AG09309 (cell line): Measurements from ENCODE around the gene ADAM33.
A peak's percentile ranks its signal among the peaks of the same experiment; 100 is the strongest.

Experiments used
- DNase-seq: peaks from one replicate; pipeline ENCODE4 v3.0.0-alpha.2; 2010; ENCODE audit warnings: low read depth
- H3K4me3 ChIP-seq: 2 replicates; pipeline ENCODE4 v1.5.1; 2011; ENCODE audit warnings: mild to moderate bottlenecking, low read depth, low read length, moderate library complexity; ENCODE audit not compliant: control insufficient read depth
- TF ChIP-seq, protein P1 (sequence below): IDR thresholded peaks from 2 replicates; pipeline ENCODE4 v1.5.1; 2011; ENCODE audit warnings: mild to moderate bottlenecking, low read depth, low read length, inconsistent platforms; ENCODE audit not compliant: insufficient read depth, control insufficient read depth; ENCODE audit errors: missing control alignments

The ADAM33 gene

DNA sequence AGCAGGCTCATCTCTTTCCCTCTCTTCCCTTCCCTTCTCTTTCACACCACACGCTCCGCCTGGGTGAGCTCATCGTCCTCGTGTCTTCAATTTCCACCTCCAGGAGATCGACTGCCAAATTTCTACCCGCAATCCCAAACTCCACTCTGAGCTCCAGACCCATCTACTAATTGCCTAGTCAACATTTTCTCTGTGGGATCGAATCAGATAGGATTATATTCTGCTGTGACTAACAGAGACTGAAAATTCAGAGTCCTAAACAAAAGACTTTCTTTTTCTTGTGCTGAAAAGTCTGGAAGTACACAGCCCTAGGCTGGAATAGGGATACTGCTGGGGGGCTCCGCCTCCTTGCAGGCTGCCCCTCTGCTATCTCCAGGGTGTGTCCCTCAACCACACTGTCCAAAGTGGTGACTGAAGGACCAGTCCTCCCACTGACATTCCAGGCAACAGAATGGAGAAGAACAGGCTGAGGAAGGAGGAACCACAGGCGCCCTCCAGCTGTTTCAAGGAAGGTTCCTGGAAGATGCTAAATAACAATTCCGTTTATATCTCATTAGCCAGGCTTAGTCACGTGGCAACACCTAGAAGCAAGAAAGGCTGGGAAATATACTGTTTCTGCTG lies 45.7 kb upstream of the ADAM33 start:
- DNase-seq, result no peak

DNA sequence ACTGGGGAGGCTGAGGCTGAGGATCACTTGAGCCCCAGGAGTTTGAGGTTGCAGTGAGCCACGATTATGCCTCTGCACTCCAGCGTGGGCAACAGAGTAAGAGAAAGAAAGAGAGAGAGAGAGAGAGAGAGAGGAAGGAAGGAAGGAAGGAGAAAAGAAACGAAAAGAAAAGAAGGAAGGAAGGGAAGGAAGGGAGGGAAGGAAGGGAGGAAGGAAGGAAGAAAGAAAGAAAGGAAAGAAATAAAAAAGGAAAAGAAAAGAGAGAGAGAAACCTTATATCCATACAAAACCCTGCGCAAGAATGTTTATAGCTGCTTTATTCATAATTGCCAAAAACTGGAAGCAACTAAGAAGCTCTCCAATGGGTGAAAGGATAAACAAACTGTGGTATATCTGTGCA lies 42.5 kb upstream of the ADAM33 start:
- DNase-seq, result no peak
- H3K4me3 ChIP-seq, result no peak overlapping the region
- TF ChIP-seq, protein P1, sequence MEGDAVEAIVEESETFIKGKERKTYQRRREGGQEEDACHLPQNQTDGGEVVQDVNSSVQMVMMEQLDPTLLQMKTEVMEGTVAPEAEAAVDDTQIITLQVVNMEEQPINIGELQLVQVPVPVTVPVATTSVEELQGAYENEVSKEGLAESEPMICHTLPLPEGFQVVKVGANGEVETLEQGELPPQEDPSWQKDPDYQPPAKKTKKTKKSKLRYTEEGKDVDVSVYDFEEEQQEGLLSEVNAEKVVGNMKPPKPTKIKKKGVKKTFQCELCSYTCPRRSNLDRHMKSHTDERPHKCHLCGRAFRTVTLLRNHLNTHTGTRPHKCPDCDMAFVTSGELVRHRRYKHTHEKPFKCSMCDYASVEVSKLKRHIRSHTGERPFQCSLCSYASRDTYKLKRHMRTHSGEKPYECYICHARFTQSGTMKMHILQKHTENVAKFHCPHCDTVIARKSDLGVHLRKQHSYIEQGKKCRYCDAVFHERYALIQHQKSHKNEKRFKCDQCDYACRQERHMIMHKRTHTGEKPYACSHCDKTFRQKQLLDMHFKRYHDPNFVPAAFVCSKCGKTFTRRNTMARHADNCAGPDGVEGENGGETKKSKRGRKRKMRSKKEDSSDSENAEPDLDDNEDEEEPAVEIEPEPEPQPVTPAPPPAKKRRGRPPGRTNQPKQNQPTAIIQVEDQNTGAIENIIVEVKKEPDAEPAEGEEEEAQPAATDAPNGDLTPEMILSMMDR, result no peak

More for the DNA sequence above, 45.7 kb upstream of the ADAM33 start:
- TF ChIP-seq, protein P1, result no peak
- H3K4me3 ChIP-seq, result peak overlapping the region; percentile 35

DNA sequence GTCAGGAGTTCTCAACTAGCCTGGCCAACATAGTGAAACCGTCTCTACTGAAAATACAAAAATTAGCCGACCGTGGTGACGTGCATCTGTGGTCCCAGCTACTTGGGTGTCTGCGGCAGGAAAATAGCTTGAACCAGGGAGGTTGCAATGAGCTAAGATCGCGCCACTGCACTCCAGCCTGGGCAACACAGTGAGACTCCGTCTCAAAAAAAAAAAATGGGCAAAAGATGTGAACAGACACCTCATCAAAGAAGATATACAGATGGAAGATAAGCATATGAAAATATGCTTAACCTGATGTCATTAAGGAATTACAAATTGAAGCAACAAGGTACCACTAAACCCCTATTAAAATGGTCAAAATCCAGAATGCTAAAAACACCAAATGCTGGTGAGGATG lies 41.5 kb upstream of the ADAM33 start:
- TF ChIP-seq, protein P1, result no peak
- H3K4me3 ChIP-seq, result no peak overlapping the region
- DNase-seq, result no peak

DNA sequence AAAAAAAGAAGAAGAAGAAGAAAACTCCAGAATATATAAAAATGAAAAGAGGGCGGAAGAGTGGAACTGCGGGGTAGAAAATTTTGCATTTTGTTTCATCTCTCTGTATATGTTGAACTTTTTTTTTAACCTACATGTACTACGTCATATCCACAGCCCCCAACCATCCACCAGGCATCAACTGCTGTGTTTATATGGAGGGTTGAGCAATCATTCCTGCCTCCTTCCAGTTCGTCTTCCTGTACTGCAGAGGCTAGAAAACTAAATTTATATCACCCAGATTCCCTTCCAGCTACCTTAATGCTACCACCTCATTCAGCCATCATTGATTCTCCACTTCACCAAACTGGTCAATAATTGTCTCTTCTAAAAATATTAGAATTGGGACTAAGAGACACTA lies 40.1 kb upstream of the ADAM33 start:
- DNase-seq, result no peak
- TF ChIP-seq, protein P1, result no peak
- no peak overlapping the region for H3K4me3 ChIP-seq

DNA sequence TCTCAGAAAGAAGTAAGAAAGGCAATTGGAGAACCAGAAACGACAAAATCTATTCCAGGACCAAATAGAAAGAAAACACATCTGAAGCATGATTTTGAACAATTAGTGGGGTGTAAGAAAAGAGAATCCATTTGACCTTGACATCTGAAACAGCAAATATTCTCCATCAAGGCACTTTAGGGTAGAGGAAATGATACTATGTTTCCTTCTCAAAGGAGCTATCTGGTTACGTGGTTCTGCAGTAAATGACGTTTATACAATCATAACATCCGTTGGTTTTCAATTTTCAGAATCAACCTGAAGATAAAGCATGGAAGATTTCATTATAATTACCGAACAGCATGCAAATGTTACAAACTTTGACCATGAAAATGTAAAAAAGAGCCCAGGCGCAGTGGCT lies 38.8 kb upstream of the ADAM33 start:
- no peak for DNase-seq
- TF ChIP-seq, protein P1, result no peak
- no peak overlapping the region for H3K4me3 ChIP-seq

DNA sequence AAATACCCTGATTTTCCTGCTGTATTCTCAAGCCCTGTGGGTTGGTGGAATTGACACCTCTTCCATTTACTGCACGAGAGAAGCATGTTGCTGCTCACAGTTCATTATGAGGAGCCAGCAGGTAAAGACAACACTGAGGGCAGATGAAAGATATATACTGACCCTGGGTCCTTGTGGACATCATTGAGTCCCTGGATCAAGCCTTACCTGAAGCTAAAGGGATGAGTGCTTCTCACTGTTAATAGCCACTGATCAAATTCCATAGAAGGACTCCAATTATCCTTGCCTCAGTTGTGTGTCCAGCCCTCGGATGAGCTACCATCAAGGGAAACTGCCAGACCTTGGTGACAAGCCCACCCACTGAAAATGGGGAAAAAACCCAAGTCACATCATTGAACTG lies 38.3 kb upstream of the ADAM33 start:
- H3K4me3 ChIP-seq, result no peak overlapping the region
- DNase-seq, result no peak
- TF ChIP-seq, protein P1, result no peak
